ELR (cell line): ENCODE results near the gene CSNK1G1.

Experiments
- DNase-seq: peaks from one replicate; pipeline ENCODE4 v3.0.0-alpha.2; 2015; ENCODE audit warnings: low read depth

CSNK1G1 gene

GRCh38 chr15:64191971-64192830 is 163.8 kb downstream of the CSNK1G1 start:
- no peak for DNase-seq

GRCh38 chr15:64187396-64188191 is 168.4 kb downstream of the CSNK1G1 start:
- DNase-seq, result peak; percentile 17

- DNase-seq, result no peak
Observed at GRCh38 chr15:64185146-64185911, 170.6 kb downstream of the CSNK1G1 start.

GRCh38 chr15:64182859-64183370 is 173.1 kb downstream of the CSNK1G1 start:
- DNase-seq, result no peak

GRCh38 chr15:64180235-64180824 is 175.6 kb downstream of the CSNK1G1 start:
- no peak for DNase-seq

- DNase-seq, result no peak
Observed at GRCh38 chr15:64166102-64166890, 189.7 kb downstream of the CSNK1G1 start.

- no peak for DNase-seq
Observed at GRCh38 chr15:64164436-64164835, 191.5 kb downstream of the CSNK1G1 start.

- no peak for DNase-seq
Observed at GRCh38 chr15:64163659-64164362, 192.2 kb downstream of the CSNK1G1 start.

GRCh38 chr15:64162869-64163658 is 192.9 kb downstream of the CSNK1G1 start, which contains the start of gene PPIB:
TSS of gene PPIB (minus strand) at chr15:64163022. CDS start at chr15:64162986, 36 bp downstream.
- peak; percentile 96 for DNase-seq

GRCh38 chr15:64162478-64162868 is 193.5 kb downstream of the CSNK1G1 start:
- DNase-seq, result no peak

- peak; percentile 13 for DNase-seq
Observed at GRCh38 chr15:64161688-64162477, 194.1 kb downstream of the CSNK1G1 start.

- peak; percentile 9 for DNase-seq
Observed at GRCh38 chr15:64158363-64159134, 197.4 kb downstream of the CSNK1G1 start.

- DNase-seq, result no peak
Observed at GRCh38 chr15:64157599-64158125, 198.3 kb downstream of the CSNK1G1 start.

- no peak for DNase-seq
Observed at GRCh38 chr15:64156652-64157331, 199.2 kb downstream of the CSNK1G1 start.

- DNase-seq, result no peak
Observed at GRCh38 chr15:64155802-64156651, 199.9 kb downstream of the CSNK1G1 start.
